DOHH2 (cell line): ENCODE data around the gene EHD3.

Source experiments
- CTCF ChIP-seq: fragments of 200-600 bp; sonication (generic); IDR thresholded peaks from one replicate; pipeline ENCODE4 v1.5.1; 2014; ENCODE audit warnings: antibody characterized with exemption, mild to moderate bottlenecking, low read depth, low read length; ENCODE audit not compliant: poor library complexity, severe bottlenecking
- EZH2phosphoT487 ChIP-seq: fragments of 200-600 bp; sonication (generic); IDR thresholded peaks from 2 replicates; pipeline ENCODE4 v1.6.1; 2017; ENCODE audit warnings: borderline replicate concordance, mild to moderate bottlenecking, antibody characterized with exemption, low read length, moderate library complexity, mixed read lengths

GRCh38 chr2:31244101-31244500 is 10.1 kb downstream of the EHD3 start:
- TF ChIP-seq CTCF (no peak), EZH2phosphoT487 (no peak)
